Body of pancreas (tissue), 4 donors: ENCODE measurements around the gene CACNA1H. TPM values are rescaled to one million over a fixed set of nuclear protein-coding genes. Genes with fewer than 3 reads are reported as not detected.
"Not testable (repeated sequence)": the region's sequence is repeated elsewhere in the genome, so short reads cannot be mapped to it uniquely, and the experiment has no call there.

ENCODE experiments used
- ATAC-seq: fragments of 150-250 bp; one replicate; pipeline ENCODE4 v1.9.1; 2016
- DNase-seq, 4 donors: peaks; one replicate each; pipeline ENCODE4 v3.0.0-alpha.2; 2019
- H3K27ac ChIP-seq, 4 donors: fragments of 200-600 bp; sonication (generic); 1 replicate in 3 of 4; 2 replicates in 1 of 4; pipeline versions ENCODE4 v1.5.1 to v1.6.1; 2016 to 2019; ENCODE audit warnings: mild to moderate bottlenecking in 1 of 4, mixed read lengths in 1 of 4, moderate library complexity in 1 of 4
- H3K27me3 ChIP-seq, 2 donors: fragments of 200-600 bp; sonication (generic); one replicate each; pipeline ENCODE4 v1.6.0; 2016; ENCODE audit warnings: mild to moderate bottlenecking in 1 of 2
- H3K36me3 ChIP-seq, 2 donors: fragments of 200-600 bp; sonication (generic); replicated peaks in 1 of 2; 2 replicates each; pipeline ENCODE4 v1.5.1; 2016; ENCODE audit warnings: low read depth in 2 of 2; ENCODE audit not compliant: insufficient read depth in 1 of 2
- H3K4me1 ChIP-seq: fragments of 200-600 bp; sonication (generic); one replicate; pipeline ENCODE4 v1.6.0; 2016
- H3K4me3 ChIP-seq, 2 donors: fragments of 200-600 bp; sonication (generic); 1 replicate in 1 of 2; 2 replicates in 1 of 2; pipeline ENCODE4 v1.5.1; 2016 to 2019
- H3K9me3 ChIP-seq, 3 donors: fragments of 200-600 bp; sonication (generic); 1 replicate in 2 of 3; 2 replicates in 1 of 3; pipeline ENCODE4 v1.5.1; 2016
- POLR2A ChIP-seq, 3 donors: fragments of 450-650 bp; IDR thresholded peaks; one replicate each; pipeline ENCODE4 v1.6.1; 2016; ENCODE audit warnings: antibody characterized with exemption in 3 of 3, mild to moderate bottlenecking in 2 of 3
- WGBS, 2 donors: methylation state at CpG; one replicate each; pipeline ENCODE4 v1.1.5; 2017; 5-methylcytosine and 5-hydroxymethylcytosine counted together
- intact Hi-C: fragments of 100-400 bp; cut with DNase I; formaldehyde crosslinking; loops from one replicate; pipeline ENCODE4 v1.15.1; 2023
- total RNA-seq, 2 donors: library from RNA; depleted of rRNA; stranded (reverse); fragments of >200 nt; gene quantifications; one replicate each; pipeline ENCODE4 v1.1.0, GENCODE V29; 2016
- TF ChIP-seq, protein P1 (sequence below), 7 experiments: fragments of 450-650 bp in 4 of 7; fragments of 200-600 bp in 3 of 7; sonication (generic) in 3 of 7; IDR thresholded peaks; one replicate each; pipeline ENCODE4 v1.5.1; 2016 to 2019; ENCODE audit warnings: antibody characterized with exemption in 7 of 7

CACNA1H gene
- total RNA-seq, 2 donors from 2014 or later = 7.3 to 15.2 TPM

DNA sequence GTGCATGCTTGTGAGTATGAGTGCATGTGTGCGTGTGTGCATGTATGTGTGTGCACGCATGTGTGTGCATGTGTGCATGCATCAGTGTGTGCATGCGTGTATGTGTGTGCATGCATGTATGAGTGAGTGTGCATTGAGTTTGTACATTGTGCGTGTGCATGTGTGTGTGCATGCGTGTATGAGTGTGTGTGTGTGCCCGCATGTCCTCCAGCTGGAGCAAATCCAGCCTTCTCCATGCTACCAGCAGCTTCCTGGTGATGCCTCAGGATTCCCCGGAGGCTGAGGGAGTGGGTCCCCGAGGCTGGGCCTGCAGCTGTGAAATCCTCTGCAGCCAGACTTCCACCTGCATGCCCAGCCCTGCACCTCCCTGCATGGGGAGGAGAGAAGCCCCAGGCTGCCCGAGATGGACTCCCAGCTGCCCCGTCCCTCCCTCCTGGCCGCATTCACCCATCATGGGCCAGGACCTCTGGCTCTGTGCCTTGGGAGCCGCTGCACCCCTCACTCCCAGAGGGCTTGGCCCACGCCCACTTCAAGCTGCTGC, 112.3 kb downstream of the CACNA1H start:
- intact Hi-C loops = no loop called here
- Histone ChIP-seq H3K27ac (no peak overlapping the region), H3K4me1 (no peaks in the 10 kb centered on the region), H3K4me3 (no peak overlapping the region), H3K36me3 (no peaks in the 10 kb centered on the region), H3K9me3 (no peaks in the 10 kb centered on the region), H3K27me3 (peaks cover 0 to 5% of the 10 kb centered on the region in 2 donors)
- WGBS, 2 donors = 59 to 85% methylated on average over 7 to 13 of the region's 13 CpGs
- TF ChIP-seq, protein P1, sequence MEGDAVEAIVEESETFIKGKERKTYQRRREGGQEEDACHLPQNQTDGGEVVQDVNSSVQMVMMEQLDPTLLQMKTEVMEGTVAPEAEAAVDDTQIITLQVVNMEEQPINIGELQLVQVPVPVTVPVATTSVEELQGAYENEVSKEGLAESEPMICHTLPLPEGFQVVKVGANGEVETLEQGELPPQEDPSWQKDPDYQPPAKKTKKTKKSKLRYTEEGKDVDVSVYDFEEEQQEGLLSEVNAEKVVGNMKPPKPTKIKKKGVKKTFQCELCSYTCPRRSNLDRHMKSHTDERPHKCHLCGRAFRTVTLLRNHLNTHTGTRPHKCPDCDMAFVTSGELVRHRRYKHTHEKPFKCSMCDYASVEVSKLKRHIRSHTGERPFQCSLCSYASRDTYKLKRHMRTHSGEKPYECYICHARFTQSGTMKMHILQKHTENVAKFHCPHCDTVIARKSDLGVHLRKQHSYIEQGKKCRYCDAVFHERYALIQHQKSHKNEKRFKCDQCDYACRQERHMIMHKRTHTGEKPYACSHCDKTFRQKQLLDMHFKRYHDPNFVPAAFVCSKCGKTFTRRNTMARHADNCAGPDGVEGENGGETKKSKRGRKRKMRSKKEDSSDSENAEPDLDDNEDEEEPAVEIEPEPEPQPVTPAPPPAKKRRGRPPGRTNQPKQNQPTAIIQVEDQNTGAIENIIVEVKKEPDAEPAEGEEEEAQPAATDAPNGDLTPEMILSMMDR (IDR thresholded peaks at IDR 0.05) = no peak
- no peak for TF ChIP-seq POLR2A (IDR thresholded peaks at IDR 0.05)
- DNase-seq = no peak
- no peak for ATAC-seq

DNA sequence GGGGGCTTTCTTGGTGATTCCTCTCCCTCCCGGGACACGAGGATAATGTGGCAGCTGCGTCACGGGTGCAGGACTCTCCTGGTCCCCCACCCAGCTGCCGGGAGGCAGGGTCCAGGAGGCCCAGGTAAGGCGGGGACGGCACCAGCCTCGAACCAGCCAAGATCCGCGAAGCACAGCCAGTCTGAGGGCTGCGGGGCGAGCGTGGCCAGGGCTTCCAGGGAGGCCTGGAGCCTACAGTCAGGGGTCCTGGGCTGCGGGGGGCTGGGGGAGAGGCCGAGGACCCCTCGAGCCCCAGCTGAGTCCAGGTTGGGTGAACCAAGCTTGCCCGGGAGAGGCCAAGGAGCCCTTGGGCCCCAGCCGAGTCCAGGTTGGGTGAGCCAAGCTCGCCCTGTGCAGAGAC, 112.9 kb downstream of the CACNA1H start:
- ATAC-seq (no peak), DNase-seq (no peak)
- H3K4me1 ChIP-seq = no peaks in the 10 kb centered on the region
- intact Hi-C loops = no loop called here
- H3K9me3 ChIP-seq = no peaks in the 10 kb centered on the region
- 67 to 80% methylated on average over 1 to 19 of the region's 19 CpGs for WGBS, 2 donors
- H3K27ac ChIP-seq = no peak overlapping the region
- no peak for TF ChIP-seq POLR2A (IDR thresholded peaks at IDR 0.05)
- TF ChIP-seq, protein P1 (IDR thresholded peaks at IDR 0.05) = no peak
- H3K36me3 ChIP-seq = no peaks in the 10 kb centered on the region
- H3K27me3 ChIP-seq = peaks cover 0 to 5% of the 10 kb centered on the region in 2 donors
- H3K4me3 ChIP-seq = no peak overlapping the region

DNA sequence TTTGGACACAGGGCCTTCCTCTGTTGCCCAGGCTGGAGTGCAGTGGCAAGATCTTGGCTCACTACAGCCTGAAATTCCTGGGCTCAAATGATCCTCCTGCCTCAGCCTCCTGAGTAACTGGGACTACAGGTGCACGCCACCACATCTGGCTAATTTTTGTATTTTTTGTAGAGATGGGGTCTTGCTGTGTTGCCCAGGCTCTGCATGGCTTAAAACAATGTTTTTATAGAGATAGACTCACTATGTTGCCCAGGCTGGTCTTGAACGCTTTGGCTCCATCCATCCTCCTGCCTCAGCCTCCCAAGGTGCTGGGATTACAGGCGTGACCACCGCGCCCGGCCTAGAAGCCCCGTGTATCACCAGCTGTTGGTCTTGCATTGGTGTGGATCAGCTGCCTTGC, 116.5 kb downstream of the CACNA1H start:
- peaks cover 11% of the 10 kb centered on the region for H3K4me1 ChIP-seq
- intact Hi-C loops, DNase-seq, H3K9me3 ChIP-seq, H3K27ac ChIP-seq, H3K4me3 ChIP-seq, H3K36me3 ChIP-seq, ATAC-seq, H3K27me3 ChIP-seq: not testable (repeated sequence)
- 90 to 91% methylated on average over 7 of the region's 7 CpGs for WGBS, 2 donors

- H3K4me3 ChIP-seq = no peak overlapping the region
- intact Hi-C loops = no loop called here
- DNase-seq (no peak), ATAC-seq (no peak)
- 65 to 69% methylated on average over 11 of the region's 12 CpGs for WGBS, 2 donors
- TF ChIP-seq, protein P1 (IDR thresholded peaks at IDR 0.05) = no peak
- no peak for TF ChIP-seq POLR2A (IDR thresholded peaks at IDR 0.05)
- H3K9me3 ChIP-seq = no peaks in the 10 kb centered on the region
- peaks cover 11% of the 10 kb centered on the region for H3K4me1 ChIP-seq
- no peaks in the 10 kb centered on the region for H3K27me3 ChIP-seq
- no peaks in the 10 kb centered on the region for H3K36me3 ChIP-seq
- H3K27ac ChIP-seq = no peak overlapping the region
Measured at GRCh38 chr16:1271380-1271723, 118.4 kb downstream of the CACNA1H start.

Other genes starting within 250 kb of the CACNA1H start
- 10 to 100 TPM; 15.8 to 20.1 TPM for gene LMF1, start 182.1 kb upstream of the CACNA1H start, total RNA-seq
- gene SOX8, start 171.3 kb upstream of the CACNA1H start, total RNA-seq = 1 to 10 TPM; 2.6 to 3.3 TPM
- gene SSTR5, start 80.4 kb upstream of the CACNA1H start, total RNA-seq = 1 to 10 TPM in 1 of 2 donors, not detected in 1; 2.3 TPM
- gene C1QTNF8, start 56.9 kb upstream of the CACNA1H start, total RNA-seq = not detected
- not detected for gene TPSG1, start 72.2 kb downstream of the CACNA1H start, total RNA-seq
- 10 to 100 TPM in 1 of 2 donors, 1 to 10 TPM in 1; 4.4 to 21.8 TPM for gene TPSB2, start 77.1 kb downstream of the CACNA1H start, total RNA-seq
- 10 to 100 TPM; 23.6 to 53.4 TPM for gene TPSAB1, start 87.6 kb downstream of the CACNA1H start, total RNA-seq
- gene TPSD1, start 103.0 kb downstream of the CACNA1H start, total RNA-seq = 1 to 10 TPM in 1 of 2 donors, not detected in 1; 1.6 TPM
- gene UBE2I, start 156.5 kb downstream of the CACNA1H start, total RNA-seq = 10 to 100 TPM; 25.9 to 81.7 TPM
- 10 to 100 TPM in 1 of 2 donors, 1 to 10 TPM in 1; 7.0 to 20.8 TPM for gene BAIAP3, start 180.5 kb downstream of the CACNA1H start, total RNA-seq
- 10 to 100 TPM; 70.5 to 98.8 TPM for gene TSR3, start 198.8 kb downstream of the CACNA1H start, total RNA-seq
- 10 to 100 TPM; 38.1 to 98.2 TPM for gene GNPTG, start 198.8 kb downstream of the CACNA1H start, total RNA-seq